HEK293 (cell line): Measurements from ENCODE around the gene MGMT.

Source experiments
- CTCF ChIA-PET: fragments of 350-600 bp; formaldehyde crosslinking; extraction: SDS; loops from one replicate; lab custom pipeline; 2021; ENCODE audit warnings: antibody characterized with exemption; lab: Yijun Ruan, JAX
- POLR2A ChIA-PET: fragments of 300-600 bp; formaldehyde crosslinking; extraction: SDS; loops from one replicate; lab custom pipeline; 2020; ENCODE audit warnings: antibody characterized with exemption, inconsistent platforms; lab: Yijun Ruan, JAX
- H3K27ac ChIP-seq: fragments of 200-500 bp; sonication (Bioruptor generic); 2 replicates; pipeline ENCODE4 v1.5.1; 2014; ENCODE audit warnings: low read depth, low read length, control low read depth, inconsistent platforms; ENCODE audit errors: extremely low read depth
- H3K36me3 ChIP-seq, 2 experiments: fragments of 200-500 bp in 1 of 2; sonication (Bioruptor generic) in 1 of 2; 1 replicate in 1 of 2; 2 replicates in 1 of 2; pipeline ENCODE4 v1.5.1; 2014 to 2017; ENCODE audit warnings: inconsistent platforms in 2 of 2, low read length in 2 of 2; ENCODE audit not compliant: control insufficient read depth in 2 of 2, insufficient read depth in 1 of 2
- H3K4me1 ChIP-seq: fragments of 200-500 bp; sonication (Bioruptor generic); 2 replicates; pipeline ENCODE4 v1.5.1; 2014; ENCODE audit warnings: mild to moderate bottlenecking, low read length, inconsistent platforms; ENCODE audit not compliant: control insufficient read depth, insufficient read depth
- H3K4me3 ChIP-seq: 2 replicates; pipeline ENCODE4 v1.5.1; 2011; ENCODE audit warnings: low read depth, mild to moderate bottlenecking, control low read depth, low read length, moderate library complexity
- H3K9me3 ChIP-seq: fragments of 200-500 bp; sonication (Bioruptor generic); 2 replicates; pipeline ENCODE4 v1.5.1; 2014; ENCODE audit warnings: low read depth, low read length, inconsistent platforms; ENCODE audit not compliant: control insufficient read depth, insufficient read depth
- BCL11A ChIP-seq: fragments of 450-650 bp; formaldehyde crosslinking; IDR thresholded peaks from 2 replicates; pipeline ENCODE4 v1.5.1; 2016; ENCODE audit warnings: low read depth, missing biosample characterization, missing genetic modification characterization
- GLI4 ChIP-seq: fragments of 450-650 bp; formaldehyde crosslinking; IDR thresholded peaks from 2 replicates; pipeline ENCODE4 v1.5.1; 2016; ENCODE audit warnings: missing biosample characterization, missing genetic modification characterization
- GLIS1 ChIP-seq: fragments of 450-650 bp; formaldehyde crosslinking; IDR thresholded peaks from 2 replicates; pipeline ENCODE4 v1.5.1; 2016; ENCODE audit warnings: missing biosample characterization, missing genetic modification characterization
- HIC1 ChIP-seq: fragments of 450-650 bp; formaldehyde crosslinking; IDR thresholded peaks from 2 replicates; pipeline ENCODE4 v1.5.1; 2016; ENCODE audit warnings: missing biosample characterization, missing genetic modification characterization
- HOXA7 ChIP-seq: sonication (generic); formaldehyde crosslinking; IDR thresholded peaks from 2 replicates; pipeline ENCODE4 v1.8.1; 2022; ENCODE audit warnings: missing genetic modification reagents, borderline replicate concordance
- KLF7 ChIP-seq: fragments of 450-650 bp; formaldehyde crosslinking; IDR thresholded peaks from 2 replicates; pipeline ENCODE4 v1.5.1; 2016; ENCODE audit warnings: missing biosample characterization, missing genetic modification characterization, borderline replicate concordance
- PRDM6 ChIP-seq: fragments of 450-650 bp; formaldehyde crosslinking; IDR thresholded peaks from 2 replicates; pipeline ENCODE4 v1.5.1; 2017; ENCODE audit warnings: missing biosample characterization, missing genetic modification characterization
- RBAK ChIP-seq: fragments of 450-650 bp; formaldehyde crosslinking; IDR thresholded peaks from 2 replicates; pipeline ENCODE4 v1.5.1; 2016; ENCODE audit warnings: missing biosample characterization, missing genetic modification characterization
- ZBTB11 ChIP-seq: fragments of 450-650 bp; formaldehyde crosslinking; conservative IDR thresholded peaks from 2 replicates; pipeline ENCODE4 v1.5.1; 2016; ENCODE audit warnings: low read depth, missing biosample characterization, missing genetic modification characterization
- ZBTB26 ChIP-seq: fragments of 450-650 bp; formaldehyde crosslinking; optimal IDR thresholded peaks from 2 replicates; pipeline ENCODE3; 2016; ENCODE audit warnings: missing biosample characterization, mild to moderate bottlenecking, missing genetic modification characterization
- ZBTB6 ChIP-seq: fragments of 450-650 bp; formaldehyde crosslinking; IDR thresholded peaks from 2 replicates; pipeline ENCODE4 v1.5.1; 2017; ENCODE audit warnings: missing biosample characterization, missing genetic modification characterization
- ZBTB7A ChIP-seq: fragments of 450-650 bp; formaldehyde crosslinking; IDR thresholded peaks from 2 replicates; pipeline ENCODE4 v1.5.1; 2016; ENCODE audit warnings: low read depth, missing biosample characterization, missing genetic modification characterization
- ZFP3 ChIP-seq: fragments of 450-650 bp; formaldehyde crosslinking; IDR thresholded peaks from 2 replicates; pipeline ENCODE4 v1.5.1; 2016; ENCODE audit warnings: low read depth, missing biosample characterization, missing genetic modification characterization
- ZNF132 ChIP-seq: fragments of 450-650 bp; formaldehyde crosslinking; IDR thresholded peaks from 2 replicates; pipeline ENCODE4 v1.5.1; 2017; ENCODE audit warnings: missing biosample characterization, missing genetic modification characterization, borderline replicate concordance
- ZNF140 ChIP-seq: fragments of 450-650 bp; formaldehyde crosslinking; IDR thresholded peaks from 2 replicates; pipeline ENCODE4 v1.5.1; 2016; ENCODE audit warnings: missing biosample characterization, missing genetic modification characterization
- ZNF37A ChIP-seq: fragments of 450-650 bp; IDR thresholded peaks from 2 replicates; pipeline ENCODE4 v1.5.1; 2018; ENCODE audit warnings: missing biosample characterization, missing genetic modification characterization
- ZNF544 ChIP-seq: fragments of 450-650 bp; formaldehyde crosslinking; IDR thresholded peaks from 2 replicates; pipeline ENCODE4 v1.5.0; 2017; ENCODE audit warnings: missing biosample characterization, missing genetic modification characterization
- ZNF560 ChIP-seq: fragments of 450-650 bp; formaldehyde crosslinking; IDR thresholded peaks from 2 replicates; pipeline ENCODE4 v1.5.1; 2017; ENCODE audit warnings: missing biosample characterization, missing genetic modification characterization, borderline replicate concordance
- ZNF623 ChIP-seq: fragments of 450-650 bp; formaldehyde crosslinking; IDR thresholded peaks from 2 replicates; pipeline ENCODE4 v1.5.1; 2016; ENCODE audit warnings: missing biosample characterization, missing genetic modification characterization
- ZNF837 ChIP-seq: fragments of 450-650 bp; formaldehyde crosslinking; IDR thresholded peaks from 2 replicates; pipeline ENCODE4 v1.5.1; 2016; ENCODE audit warnings: missing biosample characterization, missing genetic modification characterization

MGMT gene

GRCh38 chr10:129755158-129755591, 288.1 kb downstream of the MGMT start (continued):
- TF ChIP-seq PRDM6 (no peak), GLI4 (no peak)

GRCh38 chr10:129755621-129756020, 288.6 kb downstream of the MGMT start:
- Histone ChIP-seq H3K27ac (no peak overlapping the region), H3K4me3 (no peak overlapping the region), H3K9me3 (no peaks in the 10 kb centered on the region; the same call in none of the 2 replicates), H3K36me3 (no peaks in the 10 kb centered on the region), H3K4me1 (no peaks in the 10 kb centered on the region; the same call in 1 of the 2 replicates)
- ChIA-PET POLR2A (no interaction called here), CTCF (no interaction called here)
- TF ChIP-seq ZNF560 (tag by site-specific recombination) (no peak), BCL11A (tag by site-specific recombination) (no peak)

GRCh38 chr10:129756912-129757901, 290.2 kb downstream of the MGMT start:
- POLR2A ChIA-PET = no interaction called here
- TF ChIP-seq ZFP3 (no peak), HIC1 (tag by site-specific recombination) (no peak), ZNF37A (tag by site-specific recombination) (no peak), ZBTB11 (tag by site-specific recombination) (no peak), HOXA7 (CRISPR knock-in tag) (no peak), ZBTB7A (no peak), ZBTB26 (tag by site-specific recombination) (no peak), ZNF140 (tag by site-specific recombination) (no peak), GLIS1 (tag by site-specific recombination) (no peak), ZNF623 (tag by site-specific recombination) (no peak), ZNF132 (tag by site-specific recombination) (no peak), ZNF837 (tag by site-specific recombination) (no peak), RBAK (tag by site-specific recombination) (no peak), ZNF544 (no peak), KLF7 (tag by site-specific recombination) (no peak), ZBTB6 (tag by site-specific recombination) (no peak)

More at GRCh38 chr10:129756912-129757901, 290.2 kb downstream of the MGMT start:
- no peak overlapping the region for H3K27ac ChIP-seq
- H3K4me3 ChIP-seq = no peak overlapping the region
- CTCF ChIA-PET = no interaction called here
- H3K4me1 ChIP-seq = no peaks in the 10 kb centered on the region; the same call in 1 of the 2 replicates
- no peaks in the 10 kb centered on the region for H3K36me3 ChIP-seq
- H3K9me3 ChIP-seq = no peaks in the 10 kb centered on the region; the same call in none of the 2 replicates
